ENCODE results near the gene DNAI4.

GRCh38 chr1:66824771-66825170 lies 99.9 kb downstream of the DNAI4 start:
- TF ChIP-seq POLR2A (IDR thresholded peaks at IDR 0.05) (no peak), CTCF (IDR thresholded peaks at IDR 0.05) (no peak)
